ENCODE measurements around the gene DNAI4.

The DNAI4 gene

GRCh38 chr1:66778969-66779368 is 145.7 kb downstream of the DNAI4 start:
- Histone ChIP-seq H3K4me1 (ENCODE audit: insufficient read depth, low read length) (no peaks in the 10 kb centered on the region), H3K36me3 (ENCODE audit: insufficient read depth, low read length) (no peaks in the 10 kb centered on the region), H3K27me3 (ENCODE audit: insufficient read depth, low read length) (no peaks in the 10 kb centered on the region), H3K27ac (ENCODE audit: low read depth, low read length) (no peak overlapping the region), H3K9ac (ENCODE audit: low read depth, low read length) (no peak overlapping the region), H3K9me3 (ENCODE audit: insufficient read depth, low read depth, low read length) (peaks cover 10% of the 10 kb centered on the region), H3K4me3 (ENCODE audit: low read length) (no peak overlapping the region)
- WGBS = 100% methylated on average over 2 of the region's 4 CpGs

GRCh38 chr1:66778266-66778665 is 146.4 kb downstream of the DNAI4 start:
- 94% methylated on average over 4 of the region's 4 CpGs for WGBS
- no peak overlapping the region for H3K27ac ChIP-seq (ENCODE audit: low read depth, low read length)
- no peak overlapping the region for H3K9ac ChIP-seq (ENCODE audit: low read depth, low read length)
- no peaks in the 10 kb centered on the region for H3K36me3 ChIP-seq (ENCODE audit: insufficient read depth, low read length)
- H3K27me3 ChIP-seq (ENCODE audit: insufficient read depth, low read length) = no peaks in the 10 kb centered on the region
- no peak overlapping the region for H3K4me3 ChIP-seq (ENCODE audit: low read length)
- no peaks in the 10 kb centered on the region for H3K4me1 ChIP-seq (ENCODE audit: insufficient read depth, low read length)
- H3K9me3 ChIP-seq (ENCODE audit: insufficient read depth, low read depth, low read length) = peaks cover 10% of the 10 kb centered on the region

- Histone ChIP-seq H3K4me1 (ENCODE audit: insufficient read depth, low read length) (no peaks in the 10 kb centered on the region), H3K27me3 (ENCODE audit: insufficient read depth, low read length) (no peaks in the 10 kb centered on the region), H3K9ac (ENCODE audit: low read depth, low read length) (no peak overlapping the region), H3K9me3 (ENCODE audit: insufficient read depth, low read depth, low read length) (peaks cover 10% of the 10 kb centered on the region), H3K36me3 (ENCODE audit: insufficient read depth, low read length) (no peaks in the 10 kb centered on the region), H3K27ac (ENCODE audit: low read depth, low read length) (no peak overlapping the region), H3K4me3 (ENCODE audit: low read length) (no peak overlapping the region)
- WGBS = 93% methylated on average over 3 of the region's 3 CpGs
Measured at GRCh38 chr1:66777831-66778230, 146.8 kb downstream of the DNAI4 start.

GRCh38 chr1:66775646-66776045 is 149.0 kb downstream of the DNAI4 start:
- H3K4me3 ChIP-seq (ENCODE audit: low read length) = no peak overlapping the region
- H3K9ac ChIP-seq (ENCODE audit: low read depth, low read length) = no peak overlapping the region
- no peaks in the 10 kb centered on the region for H3K4me1 ChIP-seq (ENCODE audit: insufficient read depth, low read length)
- H3K27me3 ChIP-seq (ENCODE audit: insufficient read depth, low read length) = no peaks in the 10 kb centered on the region
- 95% methylated on average over 3 of the region's 3 CpGs for WGBS
- H3K27ac ChIP-seq (ENCODE audit: low read depth, low read length) = no peak overlapping the region
- H3K9me3 ChIP-seq (ENCODE audit: insufficient read depth, low read depth, low read length) = peaks cover 10% of the 10 kb centered on the region
- no peaks in the 10 kb centered on the region for H3K36me3 ChIP-seq (ENCODE audit: insufficient read depth, low read length)

- Histone ChIP-seq H3K27me3 (ENCODE audit: insufficient read depth, low read length) (no peaks in the 10 kb centered on the region), H3K4me3 (ENCODE audit: low read length) (no peak overlapping the region), H3K9ac (ENCODE audit: low read depth, low read length) (no peak overlapping the region), H3K27ac (ENCODE audit: low read depth, low read length) (no peak overlapping the region), H3K4me1 (ENCODE audit: insufficient read depth, low read length) (no peaks in the 10 kb centered on the region), H3K9me3 (ENCODE audit: insufficient read depth, low read depth, low read length) (peaks cover 2% of the 10 kb centered on the region; the same call in 1 of the 2 replicates), H3K36me3 (ENCODE audit: insufficient read depth, low read length) (no peaks in the 10 kb centered on the region)
- WGBS = 94% methylated on average over 2 of the region's 2 CpGs
Measured at GRCh38 chr1:66774438-66774837, 150.2 kb downstream of the DNAI4 start.

GRCh38 chr1:66773227-66773626 is 151.4 kb downstream of the DNAI4 start:
- H3K36me3 ChIP-seq (ENCODE audit: insufficient read depth, low read length) = no peaks in the 10 kb centered on the region
- no peak overlapping the region for H3K9ac ChIP-seq (ENCODE audit: low read depth, low read length)
- 86% methylated on average over 2 of the region's 2 CpGs for WGBS
- no peaks in the 10 kb centered on the region for H3K4me1 ChIP-seq (ENCODE audit: insufficient read depth, low read length)
- H3K27ac ChIP-seq (ENCODE audit: low read depth, low read length) = no peak overlapping the region
- no peaks in the 10 kb centered on the region for H3K9me3 ChIP-seq (ENCODE audit: insufficient read depth, low read depth, low read length)
- no peaks in the 10 kb centered on the region for H3K27me3 ChIP-seq (ENCODE audit: insufficient read depth, low read length)
- no peak overlapping the region for H3K4me3 ChIP-seq (ENCODE audit: low read length)

- Histone ChIP-seq H3K4me1 (ENCODE audit: insufficient read depth, low read length) (no peaks in the 10 kb centered on the region), H3K4me3 (ENCODE audit: low read length) (no peak overlapping the region), H3K27ac (ENCODE audit: low read depth, low read length) (no peak overlapping the region), H3K36me3 (ENCODE audit: insufficient read depth, low read length) (no peaks in the 10 kb centered on the region), H3K9me3 (ENCODE audit: insufficient read depth, low read depth, low read length) (no peaks in the 10 kb centered on the region), H3K9ac (ENCODE audit: low read depth, low read length) (no peak overlapping the region), H3K27me3 (ENCODE audit: insufficient read depth, low read length) (no peaks in the 10 kb centered on the region)
- 78% methylated on average over 4 of the region's 4 CpGs for WGBS
Measured at GRCh38 chr1:66770694-66771093, 154.0 kb downstream of the DNAI4 start.

GRCh38 chr1:66770240-66770639 is 154.4 kb downstream of the DNAI4 start:
- H3K9ac ChIP-seq (ENCODE audit: low read depth, low read length) = no peak overlapping the region
- H3K27ac ChIP-seq (ENCODE audit: low read depth, low read length) = no peak overlapping the region
- no peak overlapping the region for H3K4me3 ChIP-seq (ENCODE audit: low read length)
- no peaks in the 10 kb centered on the region for H3K9me3 ChIP-seq (ENCODE audit: insufficient read depth, low read depth, low read length)
- H3K36me3 ChIP-seq (ENCODE audit: insufficient read depth, low read length) = no peaks in the 10 kb centered on the region
- no peaks in the 10 kb centered on the region for H3K27me3 ChIP-seq (ENCODE audit: insufficient read depth, low read length)
- H3K4me1 ChIP-seq (ENCODE audit: insufficient read depth, low read length) = no peaks in the 10 kb centered on the region
- WGBS = 100% methylated on average over 1 of the region's 2 CpGs

GRCh38 chr1:66769512-66770229 is 155.0 kb downstream of the DNAI4 start:
- H3K9me3 ChIP-seq (ENCODE audit: insufficient read depth, low read depth, low read length) = no peaks in the 10 kb centered on the region
- H3K9ac ChIP-seq (ENCODE audit: low read depth, low read length) = no peak overlapping the region
- WGBS = 93% methylated on average over 4 of the region's 7 CpGs
- no peaks in the 10 kb centered on the region for H3K4me1 ChIP-seq (ENCODE audit: insufficient read depth, low read length)
- no peak overlapping the region for H3K4me3 ChIP-seq (ENCODE audit: low read length)
- H3K36me3 ChIP-seq (ENCODE audit: insufficient read depth, low read length) = no peaks in the 10 kb centered on the region
- H3K27me3 ChIP-seq (ENCODE audit: insufficient read depth, low read length) = no peaks in the 10 kb centered on the region
- H3K27ac ChIP-seq (ENCODE audit: low read depth, low read length) = no peak overlapping the region

GRCh38 chr1:66768965-66769364 is 155.7 kb downstream of the DNAI4 start:
- no peak overlapping the region for H3K27ac ChIP-seq (ENCODE audit: low read depth, low read length)
- WGBS = 83% methylated on average over 1 of the region's 1 CpG
- no peaks in the 10 kb centered on the region for H3K36me3 ChIP-seq (ENCODE audit: insufficient read depth, low read length)
- H3K9me3 ChIP-seq (ENCODE audit: insufficient read depth, low read depth, low read length) = no peaks in the 10 kb centered on the region
- H3K27me3 ChIP-seq (ENCODE audit: insufficient read depth, low read length) = no peaks in the 10 kb centered on the region
- no peak overlapping the region for H3K9ac ChIP-seq (ENCODE audit: low read depth, low read length)
- H3K4me1 ChIP-seq (ENCODE audit: insufficient read depth, low read length) = no peaks in the 10 kb centered on the region
- no peak overlapping the region for H3K4me3 ChIP-seq (ENCODE audit: low read length)

GRCh38 chr1:66767626-66768025 is 157.0 kb downstream of the DNAI4 start:
- H3K9me3 ChIP-seq (ENCODE audit: insufficient read depth, low read depth, low read length) = no peaks in the 10 kb centered on the region
- H3K9ac ChIP-seq (ENCODE audit: low read depth, low read length) = no peak overlapping the region
- no peaks in the 10 kb centered on the region for H3K4me1 ChIP-seq (ENCODE audit: insufficient read depth, low read length)
- H3K4me3 ChIP-seq (ENCODE audit: low read length) = no peak overlapping the region
- H3K27ac ChIP-seq (ENCODE audit: low read depth, low read length) = no peak overlapping the region
- H3K36me3 ChIP-seq (ENCODE audit: insufficient read depth, low read length) = no peaks in the 10 kb centered on the region
- no peaks in the 10 kb centered on the region for H3K27me3 ChIP-seq (ENCODE audit: insufficient read depth, low read length)
